Thymus (tissue), 11 donors: ENCODE results near the gene R3HDM2. TPM values are rescaled to one million over a fixed set of nuclear protein-coding genes. Genes with fewer than 3 reads are reported as not detected.

Experiments used
- DNase-seq, 9 donors: peaks; one replicate each; pipeline ENCODE4 v3.0.0-alpha.2; 2013; ENCODE audit warnings: low spot score in 9 of 9, low read depth in 6 of 9, missing footprints in 1 of 9
- H3K27ac ChIP-seq, 2 donors: one replicate each; pipeline ENCODE4 v1.5.1; 2013; ENCODE audit warnings: control low read depth in 1 of 2, low read depth in 1 of 2, low read length in 1 of 2, mild to moderate bottlenecking in 1 of 2, moderate library complexity in 1 of 2
- H3K27me3 ChIP-seq, 2 donors: one replicate each; pipeline ENCODE4 v1.5.1; 2013; ENCODE audit warnings: low read length in 1 of 2; ENCODE audit not compliant: control insufficient read depth in 2 of 2, insufficient read depth in 1 of 2
- H3K36me3 ChIP-seq, 2 donors: one replicate each; pipeline ENCODE4 v1.5.1; 2013; ENCODE audit warnings: low read length in 1 of 2, mild to moderate bottlenecking in 1 of 2, moderate library complexity in 1 of 2; ENCODE audit not compliant: control insufficient read depth in 2 of 2, insufficient read depth in 2 of 2
- H3K4me1 ChIP-seq, 2 donors: one replicate each; pipeline ENCODE4 v1.5.1; 2013; ENCODE audit warnings: low read length in 2 of 2; ENCODE audit not compliant: control insufficient read depth in 2 of 2, insufficient read depth in 2 of 2
- H3K4me3 ChIP-seq, 2 donors: one replicate each; pipeline ENCODE4 v1.5.1; 2013; ENCODE audit warnings: low read length in 2 of 2, control low read depth in 1 of 2, mild to moderate bottlenecking in 1 of 2
- H3K9me3 ChIP-seq, 2 donors: one replicate each; pipeline ENCODE4 v1.5.1; 2013; ENCODE audit warnings: low read length in 1 of 2, mild to moderate bottlenecking in 1 of 2; ENCODE audit not compliant: control insufficient read depth in 2 of 2, insufficient read depth in 1 of 2
- WGBS: extraction: QIAGEN DNeasy Blood & Tissue Kit; methylation state at CpG from one replicate; pipeline ENCODE4 v1.1.7; 2013; 5-methylcytosine and 5-hydroxymethylcytosine counted together
- polyA plus RNA-seq: library from polyadenylated mRNA; stranded (reverse); fragments of 200-250 nt; gene quantifications from one replicate; pipeline ENCODE4 v1.2.3, GENCODE V29; 2013
- total RNA-seq: library from RNA; stranded (reverse); fragments of 120-200 nt; gene quantifications from one replicate; pipeline ENCODE4 v1.2.4, GENCODE V29; 2013
- donor health status: healthy.

Gene R3HDM2
- total and polyA plus RNA-seq, 2 donors = 12.6 to 22.4 TPM

- Histone ChIP-seq H3K4me1 (peaks cover 31 to 55% of the 10 kb centered on the region in 2 donors), H3K27ac (peak overlapping the region in 1 of 2 donors; percentile 20), H3K27me3 (peaks cover 0 to 18% of the 10 kb centered on the region in 2 donors), H3K36me3 (peaks cover 48 to 49% of the 10 kb centered on the region in 2 donors), H3K9me3 (no peaks in the 10 kb centered on the region), H3K4me3 (peak overlapping the region; percentile 84 to 89)
- WGBS = 62% methylated on average over 84 of the region's 84 CpGs
- DNase-seq = no peak
Observed at GRCh38 chr12:57475271-57476161, 44.7 kb upstream of the R3HDM2 start.

GRCh38 chr12:57474862-57475261 is 44.0 kb upstream of the R3HDM2 start:
- 97% methylated on average over 7 of the region's 7 CpGs for WGBS
- Histone ChIP-seq H3K9me3 (no peaks in the 10 kb centered on the region), H3K36me3 (peaks cover 55 to 56% of the 10 kb centered on the region in 2 donors), H3K4me3 (no peak overlapping the region), H3K27me3 (peaks cover 0 to 18% of the 10 kb centered on the region in 2 donors), H3K4me1 (peaks cover 29 to 49% of the 10 kb centered on the region in 2 donors), H3K27ac (no peak overlapping the region)
- DNase-seq = no peak

GRCh38 chr12:57474430-57474829 is 43.6 kb upstream of the R3HDM2 start:
- Histone ChIP-seq H3K27ac (no peak overlapping the region), H3K36me3 (peaks cover 59 to 60% of the 10 kb centered on the region in 2 donors), H3K4me1 (peaks cover 25 to 44% of the 10 kb centered on the region in 2 donors), H3K4me3 (no peak overlapping the region), H3K27me3 (peaks cover 0 to 18% of the 10 kb centered on the region in 2 donors), H3K9me3 (no peaks in the 10 kb centered on the region)
- 90% methylated on average over 8 of the region's 8 CpGs for WGBS
- no peak for DNase-seq

GRCh38 chr12:57473886-57474285 is 43.0 kb upstream of the R3HDM2 start:
- Histone ChIP-seq H3K4me1 (peaks cover 19 to 39% of the 10 kb centered on the region in 2 donors), H3K27ac (no peak overlapping the region), H3K9me3 (no peaks in the 10 kb centered on the region), H3K36me3 (peaks cover 64 to 66% of the 10 kb centered on the region in 2 donors), H3K4me3 (no peak overlapping the region), H3K27me3 (peaks cover 0 to 18% of the 10 kb centered on the region in 2 donors)
- WGBS = 96% methylated on average over 5 of the region's 5 CpGs
- DNase-seq = no peak

GRCh38 chr12:57473392-57473791 is 42.5 kb upstream of the R3HDM2 start:
- Histone ChIP-seq H3K9me3 (no peaks in the 10 kb centered on the region), H3K4me1 (peaks cover 14 to 34% of the 10 kb centered on the region in 2 donors), H3K4me3 (no peak overlapping the region), H3K27me3 (peaks cover 0 to 18% of the 10 kb centered on the region in 2 donors), H3K27ac (no peak overlapping the region), H3K36me3 (peaks cover 64 to 66% of the 10 kb centered on the region in 2 donors)
- no peak for DNase-seq
- 95% methylated on average over 3 of the region's 3 CpGs for WGBS

- Histone ChIP-seq H3K27ac (no peak overlapping the region), H3K4me1 (peaks cover 11 to 24% of the 10 kb centered on the region in 2 donors), H3K4me3 (no peak overlapping the region), H3K27me3 (peaks cover 0 to 18% of the 10 kb centered on the region in 2 donors), H3K36me3 (peaks cover 64 to 69% of the 10 kb centered on the region in 2 donors), H3K9me3 (no peaks in the 10 kb centered on the region)
- 96% methylated on average over 3 of the region's 3 CpGs for WGBS
- no peak for DNase-seq
Observed at GRCh38 chr12:57472391-57472790, 41.5 kb upstream of the R3HDM2 start.

GRCh38 chr12:57471661-57472060 is 40.8 kb upstream of the R3HDM2 start:
- peaks cover 0 to 16% of the 10 kb centered on the region in 2 donors for H3K27me3 ChIP-seq
- H3K36me3 ChIP-seq = peaks cover 68 to 74% of the 10 kb centered on the region in 2 donors
- H3K9me3 ChIP-seq = no peaks in the 10 kb centered on the region
- no peak overlapping the region for H3K27ac ChIP-seq
- H3K4me3 ChIP-seq = no peak overlapping the region
- DNase-seq = no peak
- H3K4me1 ChIP-seq = peaks cover 10 to 20% of the 10 kb centered on the region in 2 donors
- WGBS = 98% methylated on average over 3 of the region's 3 CpGs

GRCh38 chr12:57470970-57471656 is 40.3 kb upstream of the R3HDM2 start:
- H3K27ac ChIP-seq = no peak overlapping the region
- H3K4me3 ChIP-seq = no peak overlapping the region
- peaks cover 68 to 74% of the 10 kb centered on the region in 2 donors for H3K36me3 ChIP-seq
- H3K27me3 ChIP-seq = peaks cover 0 to 15% of the 10 kb centered on the region in 2 donors
- WGBS = 94% methylated on average over 4 of the region's 4 CpGs
- no peaks in the 10 kb centered on the region for H3K9me3 ChIP-seq
- DNase-seq = no peak
- peaks cover 8 to 14% of the 10 kb centered on the region in 2 donors for H3K4me1 ChIP-seq
